NCI-H1105 treated with DMSO at 0.1 percent for 48 hours (cell line): Measurements from ENCODE around the gene CXorf58.
"Not testable (repeated sequence)": the region's sequence is repeated elsewhere in the genome, so short reads cannot be mapped to it uniquely, and the experiment has no call there.

ENCODE experiments used
- DNase-seq: peaks from one replicate; lab custom pipeline; 2025; lab: John Stamatoyannopoulos, UW

The CXorf58 gene

DNA sequence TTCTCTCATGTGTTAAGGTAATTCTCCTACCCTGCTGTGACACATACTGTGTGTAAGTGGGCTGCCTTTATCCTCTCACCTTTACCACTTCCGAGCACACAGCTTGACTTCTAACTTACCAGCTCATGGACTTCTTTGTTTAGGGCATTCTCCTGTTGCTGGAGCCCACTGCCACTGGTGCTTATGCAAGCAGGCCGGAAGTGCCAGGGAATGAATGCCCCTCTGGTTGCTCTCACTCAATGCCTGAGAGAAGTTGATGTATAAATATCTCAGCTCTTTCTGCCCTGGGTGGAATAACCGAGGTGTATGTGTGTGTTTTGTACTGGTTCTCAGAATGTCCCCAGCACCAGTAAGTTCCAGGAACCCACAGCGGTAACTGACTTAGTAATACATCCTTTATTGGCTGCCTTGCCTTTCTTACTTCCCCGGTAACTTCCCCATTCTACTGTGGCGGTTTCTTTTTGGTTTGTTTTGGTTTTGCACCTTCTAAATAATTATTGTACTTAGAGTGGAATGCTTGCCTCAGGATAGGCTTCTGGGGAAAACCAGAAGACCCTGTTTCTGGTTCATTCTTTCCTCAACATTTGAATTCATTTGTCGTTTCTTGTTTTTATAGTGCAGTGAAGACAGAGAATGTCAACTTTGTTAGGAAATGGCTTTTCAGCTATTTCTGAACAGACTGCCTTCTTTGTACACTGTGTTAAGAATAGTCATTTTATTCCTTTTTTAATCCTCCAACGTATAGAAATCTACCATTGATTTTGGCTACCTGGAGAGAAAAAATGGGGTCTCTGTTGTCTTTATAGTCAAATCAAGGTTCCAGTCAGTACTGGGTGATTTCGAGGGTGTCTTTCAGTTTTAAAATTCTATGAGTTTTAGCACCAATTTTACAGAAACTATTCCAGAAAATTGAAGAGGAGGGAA is 45.4 kb downstream of the CXorf58 start:
- DNase-seq, result no peak

DNA sequence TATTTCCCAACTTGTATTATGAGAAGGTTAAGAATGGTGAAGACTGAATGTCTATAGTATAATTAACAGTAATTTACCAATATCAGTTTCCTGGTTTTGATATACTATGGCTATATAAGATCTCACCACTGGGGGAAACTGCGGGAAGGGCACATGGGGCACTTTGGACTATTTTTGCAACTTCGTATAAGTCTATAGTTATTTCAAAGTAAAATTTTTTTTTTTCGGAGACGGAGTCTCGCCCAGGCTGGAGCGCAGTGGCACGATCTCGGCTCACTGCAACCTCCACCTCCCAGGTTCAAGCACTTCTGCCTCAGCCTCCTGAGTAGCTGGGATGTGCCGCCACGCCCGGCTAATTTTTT is 46.1 kb downstream of the CXorf58 start:
- DNase-seq, result no peak

GRCh38 chrX:23954396-23954795 is 46.6 kb downstream of the CXorf58 start:
- no peak for DNase-seq

- DNase-seq, result no peak
Observed at GRCh38 chrX:23959781-23960180, 52.0 kb downstream of the CXorf58 start.

DNA sequence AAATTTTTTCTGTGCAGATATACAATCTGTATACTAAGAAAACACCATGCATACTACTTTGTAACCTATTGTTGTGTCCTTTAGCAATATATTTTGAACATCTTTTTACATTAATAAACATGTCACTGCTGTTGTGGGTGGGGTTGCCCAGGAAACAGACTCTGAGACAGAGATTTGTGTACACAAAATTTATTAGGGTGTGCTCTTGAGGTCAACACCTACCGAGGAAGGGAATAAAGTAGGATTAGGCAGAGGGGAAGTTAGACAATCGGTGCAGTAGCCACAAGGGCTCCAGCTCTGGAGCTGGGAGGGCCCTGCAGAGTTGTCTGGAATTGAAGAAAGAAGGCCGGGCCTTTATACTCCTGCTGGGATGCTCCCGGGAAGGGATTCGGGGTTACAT is 56.4 kb downstream of the CXorf58 start:
- no peak for DNase-seq

- not testable (repeated sequence) for DNase-seq
Observed at GRCh38 chrX:23965630-23966029, 57.8 kb downstream of the CXorf58 start.

DNA sequence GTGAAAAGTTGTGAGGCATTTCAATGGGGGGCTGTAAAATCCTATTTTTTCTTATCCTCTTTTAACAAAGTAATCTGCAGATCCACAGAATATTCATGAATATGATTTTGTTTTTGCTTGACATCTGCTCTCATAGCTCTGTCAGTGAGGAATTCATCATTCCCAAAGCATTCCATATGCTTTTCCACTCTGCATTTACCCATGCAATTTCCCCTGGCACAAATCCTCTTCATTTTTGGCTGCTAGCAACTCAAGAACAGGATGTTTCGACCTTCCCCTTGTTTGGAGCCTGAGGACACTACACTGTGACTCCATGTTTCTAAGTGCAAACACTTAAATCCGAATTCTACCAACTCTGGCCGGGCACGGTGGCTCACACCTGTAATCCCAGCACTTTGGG is 70.7 kb downstream of the CXorf58 start:
- DNase-seq, result no peak

DNA sequence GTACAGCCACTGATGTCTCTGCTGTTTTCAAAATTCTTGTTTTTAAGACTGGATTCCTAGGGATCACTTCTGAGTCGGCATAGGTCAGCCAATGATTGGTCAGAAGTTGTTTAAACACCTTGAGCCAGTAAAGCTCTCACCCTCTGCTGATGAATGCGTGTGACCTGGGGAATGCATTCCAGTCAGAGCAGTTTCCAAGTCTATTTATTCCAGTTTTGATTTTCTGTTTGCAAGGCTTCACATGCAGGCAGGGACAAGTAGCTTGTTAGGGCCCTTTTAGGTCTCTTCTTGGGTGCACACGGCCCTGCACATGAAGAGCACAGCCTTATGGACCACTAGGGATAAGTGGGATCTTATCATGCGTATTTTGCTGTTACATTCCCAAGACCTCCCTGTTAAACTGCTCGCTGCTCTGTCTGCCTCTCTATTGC is 72.2 kb downstream of the CXorf58 start:
- no peak for DNase-seq

DNA sequence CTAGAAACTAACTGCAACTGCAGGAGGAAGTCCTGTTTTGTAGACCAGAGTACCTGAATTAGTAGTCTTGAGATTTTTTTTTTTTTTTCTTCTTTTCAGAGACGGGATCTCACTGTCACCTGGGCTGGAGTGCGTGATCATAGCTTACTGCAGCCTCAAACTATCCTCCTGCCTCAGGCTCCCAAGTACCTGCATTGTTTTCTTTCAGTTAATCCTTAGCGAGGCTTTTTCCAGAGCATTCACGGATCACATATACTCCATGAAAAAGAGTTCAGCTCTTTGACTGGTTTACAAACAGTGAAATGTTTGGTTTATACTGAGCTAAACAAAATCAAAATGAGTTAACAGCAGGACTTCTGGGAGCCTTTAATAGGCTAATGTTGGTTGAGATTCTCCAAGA is 73.4 kb downstream of the CXorf58 start:
- no peak for DNase-seq

GRCh38 chrX:23981711-23982110 is 73.9 kb downstream of the CXorf58 start:
- no peak for DNase-seq

DNA sequence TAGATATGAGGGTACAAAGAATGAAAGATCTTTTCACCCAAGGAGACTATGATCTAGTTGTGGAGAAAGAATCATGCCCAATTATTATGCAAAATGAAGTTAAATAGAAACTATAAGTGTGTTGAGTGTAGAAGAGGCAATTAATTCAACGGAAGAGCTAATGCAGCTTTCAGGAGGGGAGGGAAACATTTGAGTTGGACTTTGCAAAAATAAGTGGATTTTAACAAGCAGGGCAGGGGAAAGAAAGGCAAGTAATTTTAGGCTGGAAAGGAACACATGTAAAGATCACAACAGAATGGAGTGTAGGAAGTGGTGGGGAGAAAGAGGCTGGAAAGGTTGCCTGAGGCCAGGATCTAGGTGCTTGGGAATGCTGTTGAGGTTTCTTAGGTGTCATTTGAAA is 75.1 kb downstream of the CXorf58 start:
- no peak for DNase-seq
